ENCODE results near the gene TMEM176A. TPM values are rescaled to one million over a fixed set of nuclear protein-coding genes. Genes with fewer than 3 reads are reported as not detected.

Gene TMEM176A
- total RNA-seq, 1 donor from 2014 or later: 57.4 TPM

DNA sequence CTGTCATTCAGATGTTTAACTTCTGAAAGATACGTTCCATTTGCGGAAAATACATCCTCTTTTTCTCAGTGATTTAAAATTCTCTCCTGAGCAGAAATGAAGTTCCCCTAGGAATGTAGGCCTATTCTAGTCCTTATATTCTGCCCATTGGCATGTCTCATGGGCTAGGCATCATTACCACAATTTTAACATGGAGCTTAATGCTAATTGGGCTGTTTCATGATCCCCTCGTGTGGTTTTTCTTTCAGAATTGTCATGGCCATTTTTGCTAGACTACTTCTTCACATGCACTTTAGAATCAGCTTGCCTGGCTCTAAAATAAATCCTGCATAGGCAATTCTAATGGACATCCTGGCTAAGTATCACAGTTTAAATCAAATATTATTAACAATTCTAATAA lies 1.4 kb upstream of the TMEM176A start:
- Histone ChIP-seq H3K27me3 (ENCODE audit: low read depth) (peaks cover 34% of the 10 kb centered on the region), H3K9me3 (no peaks in the 10 kb centered on the region), H3K4me3 (peak overlapping the region; percentile 63), H3K4me1 (no peaks in the 10 kb centered on the region), H3K27ac (peak overlapping the region; percentile 72), H3K36me3 (peaks cover 24% of the 10 kb centered on the region)
- DNase-seq: no peak
- intact Hi-C loops (cut with DNase I): no loop called here
- no peak for ATAC-seq
- TF ChIP-seq, protein P1, sequence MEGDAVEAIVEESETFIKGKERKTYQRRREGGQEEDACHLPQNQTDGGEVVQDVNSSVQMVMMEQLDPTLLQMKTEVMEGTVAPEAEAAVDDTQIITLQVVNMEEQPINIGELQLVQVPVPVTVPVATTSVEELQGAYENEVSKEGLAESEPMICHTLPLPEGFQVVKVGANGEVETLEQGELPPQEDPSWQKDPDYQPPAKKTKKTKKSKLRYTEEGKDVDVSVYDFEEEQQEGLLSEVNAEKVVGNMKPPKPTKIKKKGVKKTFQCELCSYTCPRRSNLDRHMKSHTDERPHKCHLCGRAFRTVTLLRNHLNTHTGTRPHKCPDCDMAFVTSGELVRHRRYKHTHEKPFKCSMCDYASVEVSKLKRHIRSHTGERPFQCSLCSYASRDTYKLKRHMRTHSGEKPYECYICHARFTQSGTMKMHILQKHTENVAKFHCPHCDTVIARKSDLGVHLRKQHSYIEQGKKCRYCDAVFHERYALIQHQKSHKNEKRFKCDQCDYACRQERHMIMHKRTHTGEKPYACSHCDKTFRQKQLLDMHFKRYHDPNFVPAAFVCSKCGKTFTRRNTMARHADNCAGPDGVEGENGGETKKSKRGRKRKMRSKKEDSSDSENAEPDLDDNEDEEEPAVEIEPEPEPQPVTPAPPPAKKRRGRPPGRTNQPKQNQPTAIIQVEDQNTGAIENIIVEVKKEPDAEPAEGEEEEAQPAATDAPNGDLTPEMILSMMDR (IDR thresholded peaks at IDR 0.05): no peak

GRCh38 chr7:150799741-150800580 lies 608 bp upstream of the TMEM176A start, which contains the start of gene TMEM176B:
Gene TMEM176B, minus strand, starts transcription at chr7:150800364. Its CDS starts 3,795 bp downstream, at chr7:150796569.
- TF ChIP-seq, protein P1 (IDR thresholded peaks at IDR 0.05): no peak
- no peaks in the 10 kb centered on the region for H3K4me1 ChIP-seq
- peak within 1 kb of the TSS; percentile 72 for H3K27ac ChIP-seq
- no peaks in the 10 kb centered on the region for H3K9me3 ChIP-seq
- H3K4me3 ChIP-seq: peak within 1 kb of the TSS; percentile 63
- peak; percentile 74 to 84 for ATAC-seq
- no peak for DNase-seq
- peaks cover 24% of the 10 kb centered on the region for H3K36me3 ChIP-seq
- intact Hi-C loops (cut with DNase I): no loop called here
- peaks cover 34% of the 10 kb centered on the region for H3K27me3 ChIP-seq (ENCODE audit: low read depth)

GRCh38 chr7:150801242-150801945 lies 825 bp downstream of the TMEM176A start:
- H3K27ac ChIP-seq: peak overlapping the region; percentile 72
- intact Hi-C loops (cut with DNase I): no loop called here
- peaks cover 34% of the 10 kb centered on the region for H3K27me3 ChIP-seq (ENCODE audit: low read depth)
- peaks cover 5% of the 10 kb centered on the region for H3K9me3 ChIP-seq
- H3K36me3 ChIP-seq: peaks cover 14% of the 10 kb centered on the region
- ATAC-seq (peak; percentile 18 to 34), DNase-seq (no peak)
- no peaks in the 10 kb centered on the region for H3K4me1 ChIP-seq
- peak overlapping the region; percentile 63 for H3K4me3 ChIP-seq
- TF ChIP-seq, protein P1 (IDR thresholded peaks at IDR 0.05): no peak

DNA sequence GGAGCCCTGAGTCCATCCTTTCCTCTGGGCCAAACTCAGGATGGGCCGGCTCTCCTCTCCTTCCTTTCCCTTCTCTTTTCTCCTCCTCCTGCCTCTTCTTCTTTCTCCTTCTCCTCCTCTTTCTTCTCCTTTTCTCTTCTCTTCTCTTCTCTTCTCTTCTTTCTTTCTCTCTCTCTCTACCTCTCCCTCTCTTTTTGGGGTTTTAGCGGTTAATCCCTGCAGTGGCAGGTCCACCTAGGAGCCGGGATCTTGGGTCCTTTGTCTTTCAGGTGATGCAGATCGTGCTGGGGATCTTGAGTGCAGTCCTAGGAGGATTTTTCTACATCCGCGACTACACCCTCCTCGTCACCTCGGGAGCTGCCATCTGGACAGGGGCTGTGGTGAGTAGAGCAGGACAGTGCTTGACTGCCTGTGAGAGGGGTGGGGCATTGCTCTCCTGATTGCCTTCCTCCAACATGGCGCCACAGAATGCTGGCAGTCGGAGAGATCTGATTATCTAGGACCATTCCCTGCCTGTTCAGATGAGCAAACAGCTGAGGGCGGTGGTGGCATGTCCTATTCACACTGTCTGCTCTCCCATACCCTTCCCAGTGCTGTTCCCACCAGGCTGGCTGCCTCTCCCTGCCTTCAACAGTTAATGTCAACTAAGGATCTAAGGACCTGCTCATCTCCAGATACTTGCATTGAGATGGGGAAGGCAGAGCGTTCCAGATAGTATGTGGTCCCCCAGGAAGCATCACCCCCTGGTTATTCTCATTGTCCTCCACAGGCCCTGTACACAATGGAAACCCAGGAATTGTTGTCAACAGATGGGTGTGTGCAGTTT lies 1.6 kb downstream of the TMEM176A start:
- no peaks in the 10 kb centered on the region for H3K4me1 ChIP-seq
- H3K36me3 ChIP-seq: peaks cover 14% of the 10 kb centered on the region
- H3K27ac ChIP-seq: no peak overlapping the region
- intact Hi-C loops (cut with DNase I): no loop called here
- TF ChIP-seq, protein P1 (IDR thresholded peaks at IDR 0.05): no peak
- peak overlapping the region; percentile 63 for H3K4me3 ChIP-seq
- peaks cover 34% of the 10 kb centered on the region for H3K27me3 ChIP-seq (ENCODE audit: low read depth)
- DNase-seq (no peak), ATAC-seq (no peak)
- peaks cover 5% of the 10 kb centered on the region for H3K9me3 ChIP-seq

Data from lower lobe of right lung (tissue), 2 donors.